HEK293T (cell line): ENCODE measurements around the gene DOK5.

Source experiments
- CTCF ChIA-PET: fragments of 350-600 bp; formaldehyde crosslinking; extraction: SDS; loops from one replicate; lab custom pipeline; 2021; ENCODE audit warnings: antibody characterized with exemption, inconsistent platforms; lab: Yijun Ruan, JAX
- POLR2A ChIA-PET: fragments of 350-600 bp; formaldehyde crosslinking; extraction: SDS; loops from one replicate; lab custom pipeline; 2020; ENCODE audit warnings: antibody characterized with exemption, inconsistent platforms; lab: Yijun Ruan, JAX
- DNase-seq: peaks from one replicate; pipeline ENCODE4 v3.0.0; 2012; ENCODE audit warnings: mixed read lengths; ENCODE audit errors: extremely low spot score
- ARNT ChIP-seq: fragments of 450-650 bp; IDR thresholded peaks from 2 replicates; pipeline ENCODE4 v1.6.1; 2017; ENCODE audit warnings: mild to moderate bottlenecking
- BHLHE40 ChIP-seq: fragments of 450-650 bp; IDR thresholded peaks from 2 replicates; pipeline ENCODE4 v1.6.1; 2016; ENCODE audit warnings: mild to moderate bottlenecking, moderate library complexity, borderline replicate concordance
- CTBP1 ChIP-seq: fragments of 450-650 bp; IDR thresholded peaks from 2 replicates; pipeline ENCODE4 v1.6.1; 2016; ENCODE audit warnings: borderline replicate concordance
- ELF4 ChIP-seq: fragments of 450-650 bp; IDR thresholded peaks from 2 replicates; pipeline ENCODE4 v1.6.1; 2017; ENCODE audit warnings: antibody characterized with exemption
- FOXA1 ChIP-seq: fragments of 450-650 bp; IDR thresholded peaks from 2 replicates; pipeline ENCODE4 v1.6.1; 2016; ENCODE audit warnings: mild to moderate bottlenecking
- FOXK2 ChIP-seq: fragments of 450-650 bp; IDR thresholded peaks from 2 replicates; pipeline ENCODE4 v1.6.1; 2016; ENCODE audit warnings: mild to moderate bottlenecking
- FOXM1 ChIP-seq: fragments of 450-650 bp; IDR thresholded peaks from 2 replicates; pipeline ENCODE4 v1.6.1; 2017; ENCODE audit warnings: mild to moderate bottlenecking, borderline replicate concordance
- HDGF ChIP-seq: fragments of 450-650 bp; IDR thresholded peaks from 2 replicates; pipeline ENCODE4 v1.6.1; 2017; ENCODE audit warnings: antibody characterized with exemption, borderline replicate concordance
- L3MBTL2 ChIP-seq: fragments of 450-650 bp; conservative IDR thresholded peaks from 2 replicates; pipeline ENCODE4 v1.6.1; 2016; ENCODE audit warnings: mild to moderate bottlenecking
- LEF1 ChIP-seq: fragments of 450-650 bp; IDR thresholded peaks from 2 replicates; pipeline ENCODE4 v1.6.1; 2017; ENCODE audit warnings: mild to moderate bottlenecking, borderline replicate concordance
- NFRKB ChIP-seq: fragments of 450-650 bp; IDR thresholded peaks from 2 replicates; pipeline ENCODE4 v1.6.1; 2016; ENCODE audit warnings: mild to moderate bottlenecking, moderate library complexity
- SP1 ChIP-seq: fragments of 450-650 bp; IDR thresholded peaks from 2 replicates; pipeline ENCODE4 v1.6.1; 2017
- SUZ12 ChIP-seq: fragments of 450-650 bp; IDR thresholded peaks from 2 replicates; pipeline ENCODE4 v1.6.1; 2016; ENCODE audit warnings: mild to moderate bottlenecking
- TARDBP ChIP-seq: fragments of 450-650 bp; IDR thresholded peaks from 2 replicates; pipeline ENCODE4 v1.6.1; 2016
- ZNF384 ChIP-seq: fragments of 450-650 bp; IDR thresholded peaks from 2 replicates; pipeline ENCODE4 v1.6.1; 2016
- TF ChIP-seq, protein P1 (sequence below): fragments of 450-650 bp; IDR thresholded peaks from 2 replicates; pipeline ENCODE4 v1.6.1; 2016

The DOK5 gene

GRCh38 chr20:54629632-54630031 lies 154.2 kb downstream of the DOK5 start:
- CTCF ChIA-PET, result no interaction called here
- TF ChIP-seq CTBP1 (no peak), HDGF (no peak), ELF4 (no peak), ARNT (no peak), NFRKB (no peak), FOXA1 (no peak), BHLHE40 (no peak), FOXM1 (no peak)
- TF ChIP-seq, protein P1, sequence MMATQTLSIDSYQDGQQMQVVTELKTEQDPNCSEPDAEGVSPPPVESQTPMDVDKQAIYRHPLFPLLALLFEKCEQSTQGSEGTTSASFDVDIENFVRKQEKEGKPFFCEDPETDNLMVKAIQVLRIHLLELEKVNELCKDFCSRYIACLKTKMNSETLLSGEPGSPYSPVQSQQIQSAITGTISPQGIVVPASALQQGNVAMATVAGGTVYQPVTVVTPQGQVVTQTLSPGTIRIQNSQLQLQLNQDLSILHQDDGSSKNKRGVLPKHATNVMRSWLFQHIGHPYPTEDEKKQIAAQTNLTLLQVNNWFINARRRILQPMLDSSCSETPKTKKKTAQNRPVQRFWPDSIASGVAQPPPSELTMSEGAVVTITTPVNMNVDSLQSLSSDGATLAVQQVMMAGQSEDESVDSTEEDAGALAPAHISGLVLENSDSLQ, result no peak
- POLR2A ChIA-PET, result no interaction called here
- DNase-seq, result no peak

DNA sequence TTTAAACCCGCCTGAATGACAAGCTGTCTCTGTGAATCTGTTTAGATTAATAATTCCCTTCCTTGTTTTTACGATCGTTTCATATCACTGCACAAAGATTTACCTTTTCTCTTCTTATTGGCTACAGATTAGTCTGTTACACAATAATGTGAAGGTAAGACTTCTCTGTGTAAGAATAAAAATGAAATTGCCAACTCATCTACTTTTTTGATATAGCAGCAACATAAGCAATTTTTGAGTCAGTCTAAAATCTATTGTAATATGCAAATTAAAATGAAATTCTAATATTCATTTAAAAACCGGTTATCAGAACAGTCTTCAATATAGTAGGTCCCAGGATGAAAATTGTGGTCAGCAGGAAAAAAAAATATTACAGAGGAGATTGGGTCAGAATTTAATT lies 155.2 kb downstream of the DOK5 start:
- ChIA-PET POLR2A (no interaction called here), CTCF (no interaction called here)
- DNase-seq, result no peak
- no peak for TF ChIP-seq FOXA1
- no peak for TF ChIP-seq ELF4
- no peak for TF ChIP-seq L3MBTL2
- TF ChIP-seq CTBP1, result no peak
- TF ChIP-seq LEF1, result no peak
- TF ChIP-seq NFRKB, result no peak

DNA sequence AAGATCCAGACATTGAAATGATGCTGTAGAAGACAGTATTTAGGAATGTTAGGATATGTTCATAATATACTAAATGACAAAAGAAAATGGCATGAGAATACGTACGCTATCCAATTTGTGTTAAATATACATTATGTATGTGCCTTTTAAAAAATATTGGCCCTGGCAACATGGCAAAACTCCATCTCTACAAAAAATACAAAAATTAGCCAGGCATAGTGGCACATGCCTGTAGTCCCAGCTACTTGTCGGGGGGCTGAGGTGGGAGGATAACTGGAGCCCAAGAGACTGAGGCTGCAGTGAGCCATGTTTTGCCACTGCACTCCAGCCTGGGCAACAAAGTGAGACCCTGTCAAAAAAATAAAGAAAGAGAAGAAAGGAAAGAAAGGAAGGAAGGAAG lies 155.7 kb downstream of the DOK5 start:
- TF ChIP-seq BHLHE40 (no peak), ARNT (no peak)
- ChIA-PET POLR2A (no interaction called here), CTCF (no interaction called here)
- DNase-seq, result no peak

- no peak for TF ChIP-seq ZNF384
- TF ChIP-seq CTBP1, result no peak
- TF ChIP-seq TARDBP, result no peak
- TF ChIP-seq FOXM1, result no peak
- TF ChIP-seq FOXK2, result no peak
- no peak for TF ChIP-seq ELF4
- TF ChIP-seq SUZ12, result no peak
- no peak for TF ChIP-seq LEF1
- no peak for TF ChIP-seq BHLHE40
- POLR2A ChIA-PET, result no interaction called here
- CTCF ChIA-PET, result no interaction called here
- DNase-seq, result no peak
These were observed 158.3 kb downstream of the DOK5 start for GRCh38 chr20:54633374-54634355.

DNA sequence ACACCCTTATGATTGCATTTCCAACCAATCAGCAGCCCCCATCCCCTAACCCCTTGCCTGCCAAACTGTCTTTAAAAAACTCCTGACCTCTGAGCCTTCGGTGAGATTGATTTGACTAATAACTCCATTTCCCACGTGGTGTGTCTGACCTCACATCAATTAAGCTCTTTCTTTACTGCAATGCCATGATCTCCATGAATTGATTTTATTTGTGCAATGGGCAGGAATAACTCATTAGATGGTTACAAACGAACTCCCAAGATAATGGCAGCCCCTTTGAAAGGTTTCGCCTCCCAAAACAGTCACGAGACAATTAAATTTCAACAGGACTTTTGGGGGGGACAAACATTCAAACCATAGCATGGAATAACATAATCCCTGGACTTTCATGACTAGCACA lies 161.2 kb downstream of the DOK5 start:
- no peak for DNase-seq
- TF ChIP-seq ARNT (no peak), FOXM1 (no peak), SP1 (no peak), CTBP1 (no peak), BHLHE40 (no peak), LEF1 (no peak), L3MBTL2 (no peak), TARDBP (no peak), SUZ12 (no peak), ZNF384 (no peak), HDGF (no peak), NFRKB (no peak)
- ChIA-PET CTCF (no interaction called here), POLR2A (no interaction called here)

DNA sequence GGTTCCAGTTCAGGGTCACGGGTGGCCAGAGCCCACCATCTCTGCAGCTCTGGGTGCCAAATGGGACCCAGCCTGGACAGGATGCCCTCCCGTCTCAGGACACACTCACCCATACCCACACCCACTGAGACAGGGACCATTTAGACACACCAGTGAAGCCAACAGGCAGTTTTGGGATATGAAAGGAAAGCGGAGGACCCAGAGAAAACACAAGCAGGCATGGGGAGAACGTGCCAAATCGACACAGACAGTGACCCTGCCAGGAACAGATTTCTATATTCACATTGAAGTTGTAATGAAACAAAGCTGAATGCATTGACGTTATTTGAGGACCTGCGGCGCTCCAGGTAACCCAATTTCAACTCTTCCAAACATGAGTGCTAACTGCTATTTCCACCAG lies 164.5 kb downstream of the DOK5 start:
- TF ChIP-seq LEF1, result no peak
- no peak for TF ChIP-seq ZNF384
- no peak for TF ChIP-seq SP1
- no peak for TF ChIP-seq FOXA1
- TF ChIP-seq L3MBTL2, result no peak
- TF ChIP-seq BHLHE40, result no peak
- TF ChIP-seq SUZ12, result no peak
- no peak for TF ChIP-seq HDGF
- TF ChIP-seq, protein P1, result no peak
- TF ChIP-seq ARNT, result no peak
- TF ChIP-seq FOXM1, result no peak
- no peak for TF ChIP-seq NFRKB
- ChIA-PET POLR2A (no interaction called here), CTCF (no interaction called here)
- no peak for DNase-seq

GRCh38 chr20:54640800-54641199 lies 165.4 kb downstream of the DOK5 start:
- CTCF ChIA-PET, result no interaction called here
- no peak for DNase-seq
- POLR2A ChIA-PET, result no interaction called here
- TF ChIP-seq ELF4 (no peak), L3MBTL2 (no peak), ARNT (no peak), CTBP1 (no peak), BHLHE40 (no peak), FOXM1 (no peak), TARDBP (no peak), FOXA1 (no peak)
- TF ChIP-seq, protein P1, result no peak
